ENCODE results near the gene SYT15.
"Not testable (repeated sequence)": the region's sequence is repeated elsewhere in the genome, so short reads cannot be mapped to it uniquely, and the experiment has no call there.

- TF ChIP-seq CTCF, POLR2A (IDR thresholded peaks at IDR 0.05): not testable (repeated sequence)
Measured at GRCh38 chr10:46529742-46530141, 49.2 kb upstream of the SYT15 start.
